Keratinocyte (primary cell): ENCODE results near the gene MYO7B.

Source experiments
- EZH2 ChIP-seq: IDR thresholded peaks from one replicate; pipeline ENCODE4 v1.6.1; 2012; ENCODE audit warnings: inconsistent platforms, mild to moderate bottlenecking, low read length, moderate library complexity
- TF ChIP-seq, protein P1 (sequence below), 3 experiments: IDR thresholded peaks in 1 of 3; conservative IDR thresholded peaks in 1 of 3; optimal IDR thresholded peaks in 1 of 3; 2 replicates in 2 of 3; 3 replicates in 1 of 3; pipeline versions ENCODE3 to v1.5.1; 2011; ENCODE audit warnings: low read length in 3 of 3, mild to moderate bottlenecking in 3 of 3, moderate library complexity in 2 of 3, control low read depth in 1 of 3, inconsistent platforms in 1 of 3; ENCODE audit not compliant: insufficient read depth in 2 of 3; ENCODE audit errors: extremely low read depth in 1 of 3

- TF ChIP-seq, protein P1, sequence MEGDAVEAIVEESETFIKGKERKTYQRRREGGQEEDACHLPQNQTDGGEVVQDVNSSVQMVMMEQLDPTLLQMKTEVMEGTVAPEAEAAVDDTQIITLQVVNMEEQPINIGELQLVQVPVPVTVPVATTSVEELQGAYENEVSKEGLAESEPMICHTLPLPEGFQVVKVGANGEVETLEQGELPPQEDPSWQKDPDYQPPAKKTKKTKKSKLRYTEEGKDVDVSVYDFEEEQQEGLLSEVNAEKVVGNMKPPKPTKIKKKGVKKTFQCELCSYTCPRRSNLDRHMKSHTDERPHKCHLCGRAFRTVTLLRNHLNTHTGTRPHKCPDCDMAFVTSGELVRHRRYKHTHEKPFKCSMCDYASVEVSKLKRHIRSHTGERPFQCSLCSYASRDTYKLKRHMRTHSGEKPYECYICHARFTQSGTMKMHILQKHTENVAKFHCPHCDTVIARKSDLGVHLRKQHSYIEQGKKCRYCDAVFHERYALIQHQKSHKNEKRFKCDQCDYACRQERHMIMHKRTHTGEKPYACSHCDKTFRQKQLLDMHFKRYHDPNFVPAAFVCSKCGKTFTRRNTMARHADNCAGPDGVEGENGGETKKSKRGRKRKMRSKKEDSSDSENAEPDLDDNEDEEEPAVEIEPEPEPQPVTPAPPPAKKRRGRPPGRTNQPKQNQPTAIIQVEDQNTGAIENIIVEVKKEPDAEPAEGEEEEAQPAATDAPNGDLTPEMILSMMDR (optimal IDR thresholded peaks at IDR 0.05 in 1 of 3, IDR thresholded peaks at IDR 0.05 in 1 of 3, conservative IDR thresholded peaks at IDR 0.05 in 1 of 3; ENCODE audit: extremely low read depth in 1 of 3, insufficient read depth in 2 of 3, low read length in 3 of 3), result no peak
- TF ChIP-seq EZH2, result no peak
Observed at GRCh38 chr2:127634626-127635379, 99.3 kb downstream of the MYO7B start.
